ENCODE measurements around the gene APLP2. TPM values are rescaled to one million over a fixed set of nuclear protein-coding genes. Genes with fewer than 3 reads are reported as not detected.
A peak's percentile ranks its signal among the peaks of the same experiment; 100 is the strongest.

Gene APLP2
- total and polyA plus RNA-seq, 9 of the 15 experiments (the other 6 are each of a cell fraction or from before 2014, with no cell fraction given): 17.4 to 164 (median 118) TPM

DNA sequence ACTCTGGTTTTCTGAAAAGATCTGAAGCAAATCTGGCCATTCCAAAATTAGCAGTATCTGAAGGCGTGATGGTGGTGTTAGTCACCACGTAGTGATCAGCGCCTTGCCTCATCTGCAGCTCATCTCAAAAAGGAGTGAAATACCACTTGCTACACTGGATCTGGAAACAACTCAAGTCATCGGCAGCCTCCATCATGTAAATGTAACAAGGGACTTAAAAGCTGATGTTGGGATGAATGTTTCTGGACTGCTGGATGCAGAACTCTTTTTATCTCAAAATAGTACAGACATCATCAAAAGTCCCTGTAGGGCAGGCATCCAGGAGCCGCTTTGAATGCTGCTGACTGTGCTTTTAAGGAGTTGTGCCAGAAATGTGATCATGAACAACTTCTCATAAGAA, 14.1 kb upstream of the APLP2 start (continued):
- TF ChIP-seq IRF9 (tag; IDR thresholded peaks at IDR 0.05) (no peak), SRSF7 (optimal IDR thresholded peaks at IDR 0.05; ENCODE audit: low read depth, low read length) (no peak), ATF7 (IDR thresholded peaks at IDR 0.05) (no peak), TEAD2 (tag; IDR thresholded peaks at IDR 0.05) (no peak), ZNF57 (CRISPR knock-in tag; IDR thresholded peaks at IDR 0.05) (no peak), USF1 (CRISPR knock-in tag; IDR thresholded peaks at IDR 0.05) (no peak), MAFF (IDR thresholded peaks at IDR 0.05; ENCODE audit: low read length) (peak; percentile 19; the same call in 1 of the 2 replicates), ERF (CRISPR knock-in tag; IDR thresholded peaks at IDR 0.05) (no peak)
- TF ChIP-seq, protein P1, sequence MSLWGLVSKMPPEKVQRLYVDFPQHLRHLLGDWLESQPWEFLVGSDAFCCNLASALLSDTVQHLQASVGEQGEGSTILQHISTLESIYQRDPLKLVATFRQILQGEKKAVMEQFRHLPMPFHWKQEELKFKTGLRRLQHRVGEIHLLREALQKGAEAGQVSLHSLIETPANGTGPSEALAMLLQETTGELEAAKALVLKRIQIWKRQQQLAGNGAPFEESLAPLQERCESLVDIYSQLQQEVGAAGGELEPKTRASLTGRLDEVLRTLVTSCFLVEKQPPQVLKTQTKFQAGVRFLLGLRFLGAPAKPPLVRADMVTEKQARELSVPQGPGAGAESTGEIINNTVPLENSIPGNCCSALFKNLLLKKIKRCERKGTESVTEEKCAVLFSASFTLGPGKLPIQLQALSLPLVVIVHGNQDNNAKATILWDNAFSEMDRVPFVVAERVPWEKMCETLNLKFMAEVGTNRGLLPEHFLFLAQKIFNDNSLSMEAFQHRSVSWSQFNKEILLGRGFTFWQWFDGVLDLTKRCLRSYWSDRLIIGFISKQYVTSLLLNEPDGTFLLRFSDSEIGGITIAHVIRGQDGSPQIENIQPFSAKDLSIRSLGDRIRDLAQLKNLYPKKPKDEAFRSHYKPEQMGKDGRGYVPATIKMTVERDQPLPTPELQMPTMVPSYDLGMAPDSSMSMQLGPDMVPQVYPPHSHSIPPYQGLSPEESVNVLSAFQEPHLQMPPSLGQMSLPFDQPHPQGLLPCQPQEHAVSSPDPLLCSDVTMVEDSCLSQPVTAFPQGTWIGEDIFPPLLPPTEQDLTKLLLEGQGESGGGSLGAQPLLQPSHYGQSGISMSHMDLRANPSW (CRISPR knock-in tag; IDR thresholded peaks at IDR 0.05): no peak
